Peyer's patch (tissue), 4 donors: ENCODE measurements around the gene KHK. TPM values are rescaled to one million over a fixed set of nuclear protein-coding genes. Genes with fewer than 3 reads are reported as not detected.

ENCODE experiments used
- DNase-seq, 3 donors: peaks; one replicate each; pipeline ENCODE4 v3.0.0-alpha.2; 2017 to 2019
- H3K27ac ChIP-seq, 4 donors: fragments of 200-600 bp; sonication (generic); one replicate each; pipeline ENCODE4 v1.5.1; 2016 to 2019
- H3K27me3 ChIP-seq, 2 donors: fragments of 200-600 bp; sonication (generic); one replicate each; pipeline ENCODE4 v1.5.1; 2019
- H3K36me3 ChIP-seq, 3 donors: fragments of 200-600 bp; sonication (generic); one replicate each; pipeline ENCODE4 v1.5.1; 2016 to 2019
- H3K4me1 ChIP-seq, 4 donors: fragments of 200-600 bp; sonication (generic); one replicate each; pipeline ENCODE4 v1.5.1; 2016 to 2019
- H3K4me3 ChIP-seq, 4 donors: fragments of 200-600 bp; sonication (generic); 1 replicate in 3 of 4; 2 replicates in 1 of 4; pipeline ENCODE4 v1.5.1; 2016 to 2019; ENCODE audit warnings: mild to moderate bottlenecking in 1 of 4
- H3K9me3 ChIP-seq, 4 donors: fragments of 200-600 bp; sonication (generic); one replicate each; pipeline ENCODE4 v1.5.1; 2016 to 2019; ENCODE audit warnings: mild to moderate bottlenecking in 1 of 4
- POLR2A ChIP-seq, 2 donors: fragments of 450-650 bp; IDR thresholded peaks; one replicate each; pipeline ENCODE4 v1.5.1; 2017; ENCODE audit warnings: antibody characterized with exemption in 2 of 2, mild to moderate bottlenecking in 2 of 2, moderate library complexity in 2 of 2
- total RNA-seq, 4 donors: library from RNA; depleted of rRNA; stranded (reverse); fragments of >200 nt; gene quantifications; one replicate each; pipeline ENCODE4 v1.1.0, GENCODE V29; 2016
- TF ChIP-seq, protein P1 (sequence below), 6 experiments: fragments of 450-650 bp in 4 of 6; fragments of 200-600 bp in 2 of 6; sonication (generic) in 1 of 6; IDR thresholded peaks; one replicate each; pipeline ENCODE4 v1.5.1; 2017 to 2019; ENCODE audit warnings: antibody characterized with exemption in 6 of 6, mild to moderate bottlenecking in 3 of 6, moderate library complexity in 1 of 6

Gene KHK
- total RNA-seq, 4 donors from 2014 or later, result 40.4 to 576 (median 435) TPM

DNA sequence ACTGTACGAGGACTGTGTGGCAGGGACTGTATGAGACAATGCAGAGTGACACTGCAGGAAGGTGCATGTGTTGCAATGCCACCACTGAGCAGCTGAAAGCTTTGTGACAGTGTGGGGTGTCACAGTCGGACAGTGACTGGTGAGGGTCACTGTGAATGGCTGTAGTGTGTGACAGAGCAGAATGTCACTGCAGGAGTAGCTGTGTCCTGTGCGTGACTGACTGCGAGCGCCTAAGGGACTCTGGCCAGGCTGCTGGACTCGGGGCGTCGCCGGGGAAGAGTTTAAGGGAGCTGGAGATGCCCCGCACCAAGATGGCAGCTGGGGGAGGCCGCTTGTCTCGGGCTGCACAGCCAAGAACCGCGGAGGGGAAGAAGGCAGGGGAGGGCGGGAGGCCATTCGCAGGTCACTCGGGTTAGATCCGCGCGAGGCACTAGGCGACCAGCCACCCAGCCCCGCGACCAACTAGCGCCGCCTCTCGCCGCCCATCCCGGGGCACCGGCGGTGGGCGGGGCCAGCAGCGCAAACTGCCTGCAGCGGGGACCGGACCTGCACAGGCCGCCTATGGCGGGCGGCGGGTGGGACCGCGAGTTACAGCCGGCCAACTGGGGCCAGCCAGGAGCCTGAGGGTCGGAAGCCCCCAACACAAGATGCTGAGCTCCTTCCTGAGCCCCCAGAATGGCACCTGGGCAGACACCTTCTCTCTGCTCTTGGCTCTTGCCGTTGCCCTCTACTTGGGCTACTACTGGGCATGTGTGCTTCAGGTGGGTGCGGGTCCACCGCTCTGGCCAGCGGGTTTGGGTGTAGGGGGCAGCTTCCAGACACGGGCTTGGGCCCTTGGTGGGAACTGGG is 37.0 kb downstream of the KHK start, which contains the start of gene ABHD1:
ABHD1 (plus strand) TSS at position 514 of the 849 bp plus-strand sequence; CDS start at position 648, 134 bp downstream.
- H3K4me1 ChIP-seq, result peaks cover under 1 to 21% (median 5%) of the 10 kb centered on the region in 4 donors
- peak within 1 kb of the TSS; percentile 2 to 66 (median 28) for H3K27ac ChIP-seq
- TF ChIP-seq POLR2A (IDR thresholded peaks at IDR 0.05), result peak in 1 of 2 donors; percentile 35
- TF ChIP-seq, protein P1, sequence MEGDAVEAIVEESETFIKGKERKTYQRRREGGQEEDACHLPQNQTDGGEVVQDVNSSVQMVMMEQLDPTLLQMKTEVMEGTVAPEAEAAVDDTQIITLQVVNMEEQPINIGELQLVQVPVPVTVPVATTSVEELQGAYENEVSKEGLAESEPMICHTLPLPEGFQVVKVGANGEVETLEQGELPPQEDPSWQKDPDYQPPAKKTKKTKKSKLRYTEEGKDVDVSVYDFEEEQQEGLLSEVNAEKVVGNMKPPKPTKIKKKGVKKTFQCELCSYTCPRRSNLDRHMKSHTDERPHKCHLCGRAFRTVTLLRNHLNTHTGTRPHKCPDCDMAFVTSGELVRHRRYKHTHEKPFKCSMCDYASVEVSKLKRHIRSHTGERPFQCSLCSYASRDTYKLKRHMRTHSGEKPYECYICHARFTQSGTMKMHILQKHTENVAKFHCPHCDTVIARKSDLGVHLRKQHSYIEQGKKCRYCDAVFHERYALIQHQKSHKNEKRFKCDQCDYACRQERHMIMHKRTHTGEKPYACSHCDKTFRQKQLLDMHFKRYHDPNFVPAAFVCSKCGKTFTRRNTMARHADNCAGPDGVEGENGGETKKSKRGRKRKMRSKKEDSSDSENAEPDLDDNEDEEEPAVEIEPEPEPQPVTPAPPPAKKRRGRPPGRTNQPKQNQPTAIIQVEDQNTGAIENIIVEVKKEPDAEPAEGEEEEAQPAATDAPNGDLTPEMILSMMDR (IDR thresholded peaks at IDR 0.05), result peak in 2 of 6 experiments; percentile 12 to 15
- H3K4me3 ChIP-seq, result peak within 1 kb of the TSS; percentile 40 to 70 (median 64)
- no peaks in the 10 kb centered on the region for H3K36me3 ChIP-seq
- peak; percentile 65 to 89 (median 83) for DNase-seq
- no peaks in the 10 kb centered on the region for H3K27me3 ChIP-seq
- H3K9me3 ChIP-seq, result no peaks in the 10 kb centered on the region

DNA sequence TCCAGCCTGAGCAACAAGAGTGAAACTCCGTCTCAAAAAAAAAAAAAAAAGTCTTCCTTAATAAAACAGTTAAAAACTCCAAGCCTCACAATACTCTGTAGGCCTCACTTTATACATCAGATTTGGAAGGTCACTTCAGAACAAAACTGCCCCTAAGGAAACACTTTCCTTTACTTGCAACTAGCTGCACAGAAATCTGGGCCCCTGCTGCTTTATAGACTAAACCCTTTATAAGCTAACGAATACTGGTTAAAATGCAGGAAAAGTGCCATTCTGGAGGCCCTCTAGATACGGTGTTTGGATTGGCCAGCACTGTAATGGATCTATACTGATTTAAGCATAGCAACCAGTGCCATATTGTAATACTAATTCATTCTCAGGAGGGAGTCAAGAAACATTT is 38.5 kb downstream of the KHK start:
- no peaks in the 10 kb centered on the region for H3K27me3 ChIP-seq
- no peak overlapping the region for H3K4me3 ChIP-seq
- H3K4me1 ChIP-seq, result peaks cover 0 to 13% (median 2%) of the 10 kb centered on the region in 4 donors
- H3K36me3 ChIP-seq, result peaks cover 0 to 1% (median 0%) of the 10 kb centered on the region in 3 donors
- H3K9me3 ChIP-seq, result no peaks in the 10 kb centered on the region
- no peak for TF ChIP-seq POLR2A (IDR thresholded peaks at IDR 0.05)
- TF ChIP-seq, protein P1 (IDR thresholded peaks at IDR 0.05), result no peak
- no peak overlapping the region for H3K27ac ChIP-seq
- DNase-seq, result no peak

DNA sequence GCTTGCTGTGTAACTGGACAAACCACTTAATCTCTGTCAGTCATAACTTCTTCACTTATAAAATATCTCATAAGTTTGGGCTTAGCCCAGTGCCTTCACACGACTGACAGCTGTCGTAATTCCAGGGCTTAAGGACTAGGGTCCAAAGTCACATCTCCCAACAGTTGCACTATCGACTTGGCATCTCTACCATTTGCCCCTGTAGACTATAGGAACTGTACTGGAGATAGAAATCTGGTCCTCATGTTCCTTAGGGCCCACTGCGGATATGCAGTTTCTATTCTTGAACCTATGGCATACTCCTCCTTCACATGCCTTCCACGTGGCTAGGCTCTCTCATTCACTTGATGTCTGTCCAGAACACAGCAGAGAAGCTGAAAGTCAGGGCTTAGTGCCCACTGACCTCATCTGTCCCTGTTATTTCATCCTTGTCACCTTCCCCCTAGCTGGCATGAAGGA is 39.7 kb downstream of the KHK start:
- DNase-seq, result no peak

DNA sequence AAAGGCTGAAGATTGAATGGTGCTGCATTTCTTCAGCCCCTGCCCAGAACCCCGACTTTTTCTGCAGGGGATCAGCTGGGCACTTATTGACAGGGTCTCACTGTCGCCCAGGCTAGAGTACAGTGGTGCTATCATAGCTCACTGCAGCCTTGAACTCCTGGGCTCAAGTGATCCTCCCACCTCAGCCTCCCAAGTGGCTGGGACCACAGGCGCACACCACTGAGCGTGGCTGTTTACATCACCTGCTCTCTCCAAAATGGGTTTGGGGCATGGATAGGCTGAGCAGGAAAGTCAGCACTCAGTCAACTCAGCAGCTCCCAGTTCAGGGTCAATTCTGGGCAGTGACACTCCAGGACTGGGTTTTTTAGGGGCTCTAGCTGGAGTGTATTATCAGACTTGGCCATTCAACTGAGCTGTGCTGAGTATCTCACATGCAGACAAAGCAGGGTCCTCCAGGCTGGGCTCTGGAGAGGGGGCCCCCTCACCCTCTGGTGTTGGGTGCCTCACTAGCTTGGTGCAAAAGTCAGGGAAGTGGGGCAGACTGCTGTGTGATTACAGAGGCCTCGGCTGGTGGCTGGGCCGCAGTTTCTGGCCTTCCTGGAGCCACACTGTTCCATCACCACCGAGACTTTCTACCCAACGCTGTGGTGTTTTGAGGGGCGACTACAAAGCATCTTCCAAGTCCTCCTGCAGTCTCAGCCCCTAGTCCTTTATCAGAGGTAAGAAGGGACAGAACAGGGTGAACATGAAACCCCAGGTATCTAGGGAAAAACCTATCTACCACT is 41.5 kb downstream of the KHK start:
- Histone ChIP-seq H3K9me3 (no peaks in the 10 kb centered on the region), H3K4me3 (no peak overlapping the region), H3K27me3 (no peaks in the 10 kb centered on the region), H3K4me1 (peaks cover 0 to 15% (median 2%) of the 10 kb centered on the region in 4 donors), H3K27ac (no peak overlapping the region), H3K36me3 (peaks cover 0 to 26% (median 0%) of the 10 kb centered on the region in 3 donors)
- DNase-seq, result no peak
- TF ChIP-seq, protein P1 (IDR thresholded peaks at IDR 0.05), result no peak
- TF ChIP-seq POLR2A (IDR thresholded peaks at IDR 0.05), result no peak

More for the DNA sequence above, 39.7 kb downstream of the KHK start:
- H3K27me3 ChIP-seq, result no peaks in the 10 kb centered on the region
- TF ChIP-seq POLR2A (IDR thresholded peaks at IDR 0.05), result no peak
- TF ChIP-seq, protein P1 (IDR thresholded peaks at IDR 0.05), result no peak
- H3K36me3 ChIP-seq, result peaks cover 0 to 12% (median 0%) of the 10 kb centered on the region in 3 donors
- H3K27ac ChIP-seq, result no peak overlapping the region
- peaks cover 0 to 13% (median 2%) of the 10 kb centered on the region in 4 donors for H3K4me1 ChIP-seq
- no peaks in the 10 kb centered on the region for H3K9me3 ChIP-seq
- no peak overlapping the region for H3K4me3 ChIP-seq
